Liver (tissue), 9 donors: Measurements from ENCODE around the gene RETREG1. TPM values are rescaled to one million over a fixed set of nuclear protein-coding genes. Genes with fewer than 3 reads are reported as not detected.

Experiments
- DNase-seq: peaks from one replicate; pipeline ENCODE4 v3.0.0-alpha.2; 2017; ENCODE audit warnings: low spot score
- H3K27ac ChIP-seq, 2 donors: one replicate each; pipeline ENCODE4 v1.7.0; 2013; ENCODE audit warnings: inconsistent platforms in 2 of 2, low read length in 2 of 2, control low read depth in 1 of 2, low read depth in 1 of 2, mild to moderate bottlenecking in 1 of 2
- H3K27me3 ChIP-seq, 4 donors: one replicate each; pipeline versions ENCODE4 v1.6.1 to v1.7.0; 2013; ENCODE audit warnings: low read length in 3 of 4, inconsistent platforms in 1 of 4, mild to moderate bottlenecking in 1 of 4, moderate library complexity in 1 of 4; ENCODE audit not compliant: control insufficient read depth in 4 of 4, insufficient read depth in 4 of 4
- H3K36me3 ChIP-seq, 4 donors: one replicate each; pipeline versions ENCODE4 v1.6.1 to v1.7.0; 2013; ENCODE audit warnings: low read length in 3 of 4, mild to moderate bottlenecking in 3 of 4, low read depth in 1 of 4, moderate library complexity in 1 of 4; ENCODE audit not compliant: control insufficient read depth in 4 of 4, insufficient read depth in 3 of 4
- H3K4me1 ChIP-seq, 4 donors: one replicate each; pipeline versions ENCODE4 v1.6.1 to v1.7.0; 2013; ENCODE audit warnings: low read length in 3 of 4, mild to moderate bottlenecking in 3 of 4, moderate library complexity in 1 of 4; ENCODE audit not compliant: control insufficient read depth in 4 of 4, insufficient read depth in 4 of 4
- H3K4me3 ChIP-seq, 3 donors: one replicate each; pipeline versions ENCODE4 v1.6.1 to v1.7.0; 2013; ENCODE audit warnings: low read length in 3 of 3, control low read depth in 1 of 3, low read depth in 1 of 3, mild to moderate bottlenecking in 1 of 3
- H3K9ac ChIP-seq, 2 donors: one replicate each; pipeline ENCODE4 v1.7.0; 2013; ENCODE audit warnings: low read length in 2 of 2, mild to moderate bottlenecking in 2 of 2, moderate library complexity in 2 of 2, control low read depth in 1 of 2, low read depth in 1 of 2
- H3K9me3 ChIP-seq, 4 donors: one replicate each; pipeline versions ENCODE4 v1.6.1 to v1.7.0; 2013; ENCODE audit warnings: low read length in 3 of 4; ENCODE audit not compliant: control insufficient read depth in 4 of 4
- ATF3 ChIP-seq: IDR thresholded peaks from 2 replicates; pipeline ENCODE4 v1.6.1; 2016; ENCODE audit warnings: antibody characterized with exemption
- CTCF ChIP-seq: fragments of 150-350 bp; IDR thresholded peaks from 2 replicates; pipeline ENCODE4 v1.5.1; 2017; ENCODE audit warnings: improper control_type of control experiment, low read depth, low read length; ENCODE audit not compliant: missing input control
- EGR1 ChIP-seq, 2 donors: IDR thresholded peaks; 2 replicates each; pipeline ENCODE4 v1.6.1; 2016 to 2018; ENCODE audit warnings: antibody characterized with exemption in 2 of 2, low read depth in 2 of 2
- FOXA1 ChIP-seq: IDR thresholded peaks from 2 replicates; pipeline ENCODE4 v1.6.1; 2016; ENCODE audit warnings: antibody characterized with exemption
- FOXA2 ChIP-seq: IDR thresholded peaks from 2 replicates; pipeline ENCODE4 v1.6.1; 2016; ENCODE audit warnings: antibody characterized with exemption
- GABPA ChIP-seq, 2 donors: IDR thresholded peaks in 1 of 2; conservative IDR thresholded peaks in 1 of 2; 2 replicates each; pipeline ENCODE4 v1.6.1; 2016; ENCODE audit warnings: antibody characterized with exemption in 2 of 2, mild to moderate bottlenecking in 1 of 2, moderate library complexity in 1 of 2
- HNF4A ChIP-seq, 2 donors: conservative IDR thresholded peaks; 2 replicates each; pipeline ENCODE4 v1.6.1; 2016; ENCODE audit warnings: antibody characterized with exemption in 2 of 2, mild to moderate bottlenecking in 2 of 2
- HNF4G ChIP-seq: IDR thresholded peaks from 2 replicates; pipeline ENCODE4 v1.6.1; 2016; ENCODE audit warnings: antibody characterized with exemption
- JUND ChIP-seq, 2 donors: IDR thresholded peaks; 2 replicates each; pipeline ENCODE4 v1.6.1; 2016; ENCODE audit warnings: antibody characterized with exemption in 2 of 2
- MAX ChIP-seq: IDR thresholded peaks from 2 replicates; pipeline ENCODE4 v1.6.1; 2016; ENCODE audit warnings: antibody characterized with exemption
- NR2F2 ChIP-seq: IDR thresholded peaks from 2 replicates; pipeline ENCODE4 v1.6.1; 2016; ENCODE audit warnings: antibody characterized with exemption
- RAD21 ChIP-seq, 2 donors: IDR thresholded peaks; 2 replicates each; pipeline ENCODE4 v1.6.1; 2016; ENCODE audit warnings: antibody characterized with exemption in 2 of 2, mild to moderate bottlenecking in 2 of 2
- REST ChIP-seq: IDR thresholded peaks from 2 replicates; pipeline ENCODE4 v1.6.1; 2016; ENCODE audit warnings: antibody characterized with exemption, mild to moderate bottlenecking
- RXRA ChIP-seq, 2 donors: IDR thresholded peaks; 2 replicates each; pipeline ENCODE4 v1.6.1; 2017 to 2018; ENCODE audit warnings: antibody characterized with exemption in 2 of 2, mild to moderate bottlenecking in 1 of 2
- SP1 ChIP-seq: IDR thresholded peaks from 2 replicates; pipeline ENCODE4 v1.6.1; 2018; ENCODE audit warnings: antibody characterized with exemption, mild to moderate bottlenecking
- TAF1 ChIP-seq: conservative IDR thresholded peaks from 2 replicates; pipeline ENCODE4 v1.6.1; 2016; ENCODE audit warnings: antibody characterized with exemption, mild to moderate bottlenecking
- YY1 ChIP-seq: IDR thresholded peaks from 2 replicates; pipeline ENCODE4 v1.6.1; 2016; ENCODE audit warnings: antibody characterized with exemption, mild to moderate bottlenecking
- ZBTB33 ChIP-seq: IDR thresholded peaks from 2 replicates; pipeline ENCODE4 v1.6.1; 2016; ENCODE audit warnings: antibody characterized with exemption
- WGBS: extraction: QIAGEN DNeasy Blood & Tissue Kit; methylation state at CpG from one replicate; pipeline ENCODE4 v1.1.7; 2013; 5-methylcytosine and 5-hydroxymethylcytosine counted together
- polyA plus RNA-seq, 2 donors: library from polyadenylated mRNA; stranded (reverse) in 1 of 2; unstranded in 1 of 2; fragments of 200-250 nt in 1 of 2; fragments of >200 nt in 1 of 2; fragmentation: Nextera tagmentation in 1 of 2; extraction: Ambion mirVana in 1 of 2; gene quantifications; one replicate each; pipeline versions ENCODE4 v1.2.1 to v1.2.3, GENCODE V29; 2013 to 2015
- total RNA-seq, 2 donors: library from RNA; depleted of rRNA; stranded (reverse); fragments of >200 nt; gene quantifications; one replicate each; pipeline ENCODE4 v1.2.3, GENCODE V29; 2014
- donor health status: healthy.
- donor health status: healthy.
- donor health status: healthy.
- donor health status: healthy.
- donor health status: healthy.

The RETREG1 gene
- total and polyA plus RNA-seq, 4 donors: 0.70 to 28.1 (median 4.2) TPM

- no peak for TF ChIP-seq REST
- no peak for TF ChIP-seq EGR1 (IDR thresholded peaks at IDR 0.05; ENCODE audit: low read depth in 2 of 2)
Measured at GRCh38 chr5:16500024-16500423, 116.8 kb downstream of the RETREG1 start (continued).

GRCh38 chr5:16497546-16497945 lies 119.3 kb downstream of the RETREG1 start:
- H3K9me3 ChIP-seq: no peaks in the 10 kb centered on the region
- H3K4me3 ChIP-seq: no peak overlapping the region
- no peaks in the 10 kb centered on the region for H3K27me3 ChIP-seq
- H3K4me1 ChIP-seq: peaks cover 0 to 17% (median 5%) of the 10 kb centered on the region in 4 donors
- TF ChIP-seq RAD21 (IDR thresholded peaks at IDR 0.05): no peak
- TF ChIP-seq SP1: no peak
- no peak for TF ChIP-seq ZBTB33
- no peak for TF ChIP-seq NR2F2
- TF ChIP-seq CTCF: no peak
- no peak for TF ChIP-seq GABPA (IDR thresholded peaks at IDR 0.05 in 1 of 2, conservative IDR thresholded peaks at IDR 0.05 in 1 of 2)
- no peak for TF ChIP-seq YY1
- H3K27ac ChIP-seq: no peak overlapping the region
- WGBS: 72% methylated on average over 2 of the region's 2 CpGs
- no peak for DNase-seq
- no peak overlapping the region for H3K9ac ChIP-seq
- H3K36me3 ChIP-seq: no peaks in the 10 kb centered on the region

GRCh38 chr5:16493261-16493660 lies 123.5 kb downstream of the RETREG1 start:
- no peak overlapping the region for H3K27ac ChIP-seq
- no peak for TF ChIP-seq RAD21 (IDR thresholded peaks at IDR 0.05)
- no peak for TF ChIP-seq SP1
- no peak for TF ChIP-seq TAF1
- no peak for TF ChIP-seq EGR1 (IDR thresholded peaks at IDR 0.05; ENCODE audit: low read depth in 2 of 2)
- no peak for TF ChIP-seq FOXA1
- no peak for TF ChIP-seq ATF3
- TF ChIP-seq MAX: no peak
- no peak for TF ChIP-seq YY1
- no peak for TF ChIP-seq HNF4G
- no peak for TF ChIP-seq NR2F2
- TF ChIP-seq HNF4A (conservative IDR thresholded peaks at IDR 0.05): no peak
- TF ChIP-seq CTCF: no peak
- TF ChIP-seq ZBTB33: no peak
- TF ChIP-seq FOXA2: no peak
- no peak for TF ChIP-seq RXRA (IDR thresholded peaks at IDR 0.05)
- TF ChIP-seq JUND (IDR thresholded peaks at IDR 0.05): no peak

More at GRCh38 chr5:16493261-16493660, 123.5 kb downstream of the RETREG1 start:
- Histone ChIP-seq H3K36me3 (no peaks in the 10 kb centered on the region), H3K9ac (no peak overlapping the region), H3K4me1 (peaks cover 0 to 17% (median 5%) of the 10 kb centered on the region in 4 donors), H3K27me3 (no peaks in the 10 kb centered on the region), H3K9me3 (no peaks in the 10 kb centered on the region), H3K4me3 (no peak overlapping the region)
- WGBS: 83% methylated on average over 1 of the region's 1 CpG
- DNase-seq: no peak
